ENCODE measurements around the gene SEMA4D.
"Not testable (repeated sequence)": the region's sequence is repeated elsewhere in the genome, so short reads cannot be mapped to it uniquely, and the experiment has no call there.

Gene SEMA4D

DNA sequence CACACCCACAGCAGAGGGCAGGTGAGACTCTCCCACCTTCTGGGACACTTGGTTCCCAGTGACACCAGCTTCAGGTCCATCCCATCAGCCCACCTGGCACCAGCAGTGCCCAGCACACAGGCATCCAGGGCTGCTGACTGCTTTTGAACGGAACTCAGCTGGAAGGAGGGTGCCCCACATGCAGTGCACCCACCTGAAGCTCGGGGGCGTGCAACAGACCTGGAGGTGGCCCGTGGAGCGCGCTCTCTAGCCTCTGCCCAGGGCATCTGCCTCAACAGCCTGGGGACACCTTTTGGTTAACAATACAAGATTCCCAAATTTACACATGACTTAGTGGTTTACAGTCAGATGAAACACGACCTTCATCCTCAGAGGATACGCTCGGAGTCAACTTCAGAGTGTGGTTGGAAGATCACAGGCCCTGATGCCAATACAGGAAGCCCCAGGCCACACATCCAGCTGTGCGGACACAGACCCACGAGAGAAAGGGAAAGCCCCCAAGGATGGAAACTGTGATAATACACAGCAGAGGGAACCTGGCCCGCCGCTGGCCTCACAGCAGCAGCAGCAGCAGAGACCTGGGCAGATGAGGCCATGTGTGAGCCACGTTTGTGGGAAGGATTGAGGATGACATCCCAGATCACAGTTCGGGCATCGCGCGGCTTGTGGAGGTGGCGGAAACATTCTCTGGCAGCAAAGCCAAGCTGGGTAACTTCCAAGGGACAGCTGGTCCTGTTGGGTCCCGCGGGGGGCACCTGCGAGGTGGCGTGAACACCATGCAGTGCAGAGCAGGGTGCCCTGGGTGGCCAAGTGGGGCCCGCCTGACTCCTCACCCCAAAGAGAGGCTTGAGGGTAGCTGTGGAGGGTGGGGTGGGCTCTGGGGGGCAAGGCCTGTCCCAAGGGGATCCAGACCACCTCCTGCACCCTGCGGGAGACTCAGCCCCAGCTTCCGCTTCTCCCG, 115.6 kb downstream of the SEMA4D start:
- DNase-seq: no peak

- DNase-seq: no peak
Observed at GRCh38 chr9:89381308-89381609, 116.7 kb downstream of the SEMA4D start.

GRCh38 chr9:89380437-89381307, 117.2 kb downstream of the SEMA4D start:
- no peak for DNase-seq

GRCh38 chr9:89379508-89380115, 118.3 kb downstream of the SEMA4D start:
- no peak for DNase-seq

GRCh38 chr9:89379031-89379430, 118.9 kb downstream of the SEMA4D start:
- no peak for DNase-seq

DNA sequence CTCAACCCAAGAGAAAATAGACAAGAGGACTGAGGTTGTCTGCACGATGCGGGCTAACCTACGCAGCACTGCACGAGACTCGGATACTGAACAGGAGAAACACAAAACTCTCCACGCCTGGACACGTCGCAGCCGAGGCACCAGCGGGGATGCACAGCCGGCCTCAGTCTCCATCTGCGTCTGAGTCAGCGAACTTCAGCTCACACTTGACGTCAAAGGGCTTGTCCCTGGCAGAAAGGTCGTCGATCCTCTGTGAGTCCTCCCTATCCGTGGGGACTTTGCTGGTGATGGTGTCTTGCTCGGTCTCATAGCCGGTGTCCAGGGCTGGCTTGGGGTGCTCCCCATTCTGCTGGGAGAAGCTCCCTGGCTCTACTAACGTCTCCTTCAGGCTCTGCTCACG, 119.4 kb downstream of the SEMA4D start:
- no peak for DNase-seq

DNA sequence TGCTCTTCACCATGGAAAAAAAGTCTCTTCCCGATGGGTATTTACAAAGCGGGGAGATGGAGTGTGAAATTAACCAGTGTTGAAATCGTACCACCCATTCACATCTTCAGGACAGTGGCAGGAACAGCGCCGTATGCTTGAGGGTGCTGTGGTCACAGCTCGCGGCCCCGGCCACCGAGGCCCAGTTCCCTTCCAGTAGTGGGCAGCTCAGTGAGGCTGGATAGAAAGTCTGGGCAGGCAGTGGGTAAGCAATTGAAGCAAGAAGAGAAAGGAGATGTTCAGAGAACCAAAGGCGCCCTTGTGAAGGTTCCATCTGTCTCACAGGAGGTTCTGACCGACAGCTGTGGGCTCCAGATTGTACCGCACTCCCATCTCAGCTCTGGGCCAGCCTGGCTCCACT, 120.5 kb downstream of the SEMA4D start:
- no peak for DNase-seq

DNA sequence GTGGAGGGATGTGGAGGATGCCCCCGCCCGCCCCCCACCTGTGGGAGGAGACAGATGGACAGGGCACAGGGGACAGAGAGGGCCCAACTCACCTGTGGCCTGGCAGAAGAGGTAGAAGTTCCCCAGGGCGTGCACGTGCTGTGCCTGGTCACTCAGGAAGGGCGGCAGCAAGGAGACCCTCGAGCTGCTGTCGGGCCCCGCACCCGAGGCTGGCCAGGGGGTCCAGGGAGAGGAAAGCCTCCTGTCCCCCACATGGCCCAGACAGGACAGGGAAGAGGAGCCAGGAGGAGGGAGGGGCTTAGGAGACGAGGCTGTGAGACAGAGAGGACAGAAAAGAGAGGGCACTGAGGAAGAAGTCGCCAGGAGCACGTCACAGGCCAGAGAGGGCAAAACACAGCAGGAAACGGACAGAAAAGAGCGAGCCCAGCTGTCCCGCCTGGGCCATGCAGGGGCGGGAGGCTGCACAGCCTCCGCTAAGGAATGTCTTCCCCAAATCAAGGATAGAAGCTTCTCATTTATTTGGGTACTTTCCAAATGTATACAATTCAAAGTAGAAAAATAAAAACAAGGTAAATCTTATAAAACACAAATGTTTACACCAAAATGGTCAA, 121.1 kb downstream of the SEMA4D start:
- DNase-seq: no peak

- no peak for DNase-seq
Observed at GRCh38 chr9:89376286-89376685, 121.6 kb downstream of the SEMA4D start.

- DNase-seq: no peak
Observed at GRCh38 chr9:89375191-89375760, 122.6 kb downstream of the SEMA4D start.

- DNase-seq: no peak
Observed at GRCh38 chr9:89374176-89374575, 123.7 kb downstream of the SEMA4D start.

DNA sequence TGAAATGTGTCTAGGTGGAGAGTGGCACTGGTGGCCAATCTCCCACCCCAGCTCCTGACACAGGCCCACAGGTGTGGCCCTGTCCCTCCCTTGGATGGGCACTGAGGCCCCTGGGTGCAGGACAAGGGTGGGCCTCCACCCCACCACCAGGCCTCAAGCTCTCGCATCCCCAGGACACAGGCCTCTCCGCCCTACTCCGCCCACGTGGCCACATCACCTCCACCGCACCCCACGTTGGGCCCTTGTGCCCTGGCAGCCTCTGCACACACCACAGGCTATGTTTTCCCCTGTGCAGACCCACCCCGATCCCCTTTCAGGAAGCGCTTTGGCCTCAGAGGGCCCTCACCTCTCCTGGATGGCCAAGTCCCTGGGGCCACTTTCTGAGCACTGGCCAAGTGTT, 124.9 kb downstream of the SEMA4D start:
- DNase-seq: no peak

GRCh38 chr9:89372230-89372816, 125.6 kb downstream of the SEMA4D start:
- no peak for DNase-seq

GRCh38 chr9:89371791-89372190, 126.1 kb downstream of the SEMA4D start:
- not testable (repeated sequence) for DNase-seq

- no peak for DNase-seq
Observed at GRCh38 chr9:89370593-89370992, 127.3 kb downstream of the SEMA4D start.

DNA sequence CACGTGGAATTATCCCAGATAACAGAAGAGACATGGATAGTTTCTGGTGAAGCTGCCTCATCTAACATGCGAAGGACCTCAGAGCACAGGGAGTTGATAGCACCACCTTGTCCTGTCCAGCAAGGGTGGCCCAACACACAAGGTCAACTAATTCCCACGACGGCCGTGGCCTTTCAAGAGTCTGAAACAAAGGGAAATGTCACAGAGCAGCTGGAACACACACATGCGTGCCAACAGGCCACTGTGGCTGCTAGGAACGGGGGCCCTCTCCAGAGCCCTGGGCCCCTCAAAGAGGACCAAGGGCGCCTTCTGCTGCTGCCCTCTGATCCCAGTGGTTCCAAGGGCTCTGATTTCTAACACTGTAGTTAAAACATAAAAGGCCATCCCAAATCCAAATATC, 128.9 kb downstream of the SEMA4D start:
- no peak for DNase-seq

DNA sequence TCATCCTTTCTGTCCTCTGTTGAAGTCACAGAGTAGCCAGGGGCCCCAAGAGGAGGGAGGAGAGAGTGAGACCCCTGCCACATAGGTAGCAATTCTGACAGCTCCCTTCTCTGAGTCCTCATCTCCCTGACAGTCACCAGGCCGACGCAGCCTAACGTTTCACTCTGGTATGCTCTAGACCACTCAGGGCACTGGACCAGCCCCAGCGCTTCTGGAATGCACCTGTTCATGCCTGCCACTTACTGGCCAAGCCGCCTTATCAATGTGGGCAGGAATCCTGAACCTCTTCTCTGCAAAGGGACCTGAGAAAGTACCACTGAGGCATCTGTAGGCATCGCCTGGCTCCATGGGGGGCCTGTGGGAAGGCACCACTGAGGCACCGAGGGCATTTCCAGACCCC, 129.4 kb downstream of the SEMA4D start:
- no peak for DNase-seq

DNA sequence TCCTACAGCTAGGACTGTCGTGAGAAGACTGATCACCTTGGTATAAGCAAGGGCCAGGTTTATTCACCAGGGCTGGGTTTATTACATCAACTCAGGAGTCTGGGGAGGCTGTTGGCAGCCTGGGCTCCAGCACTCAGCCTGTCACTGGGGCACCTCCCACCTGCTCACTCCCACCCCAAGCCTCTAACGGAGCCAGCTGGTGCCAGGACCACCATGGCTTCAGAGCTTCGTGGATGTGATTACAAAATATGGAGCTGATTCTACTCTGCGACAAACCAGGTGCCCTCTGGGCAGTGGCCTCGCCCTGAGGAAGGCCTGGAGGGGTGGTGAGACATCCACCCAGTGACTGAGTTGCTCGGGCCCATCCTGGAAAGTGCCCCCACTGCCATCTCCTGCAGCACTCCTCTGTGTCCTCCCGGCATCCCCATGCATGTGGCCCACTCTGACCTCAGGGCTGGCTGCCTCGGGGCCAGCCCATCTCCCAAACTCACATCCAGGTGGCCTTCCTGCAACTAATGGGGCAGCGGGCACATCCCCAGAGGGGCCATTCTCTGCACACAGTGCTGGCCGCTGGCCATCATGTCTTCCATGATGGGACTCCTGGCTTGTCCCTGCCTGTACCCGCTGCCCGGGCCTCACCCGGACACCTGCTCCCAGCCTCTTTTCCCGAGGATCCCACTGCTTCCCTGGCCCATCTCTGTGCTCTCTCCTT, 130.0 kb downstream of the SEMA4D start:
- no peak for DNase-seq

- DNase-seq: no peak
Observed at GRCh38 chr9:89367281-89367680, 130.6 kb downstream of the SEMA4D start.

DNA sequence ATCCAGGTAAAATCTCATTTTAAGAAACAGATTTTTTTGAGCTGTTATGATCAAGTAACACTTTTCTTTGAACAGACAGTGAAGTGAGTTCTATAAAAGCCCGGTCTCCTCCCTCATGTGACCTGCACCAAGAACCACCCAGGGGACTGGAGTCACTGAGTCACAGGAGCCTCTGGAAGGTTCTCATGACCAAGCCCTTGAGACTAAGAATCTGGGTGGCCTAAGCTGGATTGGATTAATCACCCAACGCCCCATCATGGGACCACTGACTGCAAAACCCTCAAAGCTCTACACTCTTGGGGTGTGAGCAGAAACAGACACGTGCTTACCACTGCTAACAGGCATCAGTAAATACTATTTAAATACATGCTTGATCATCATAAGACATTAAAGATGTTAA, 131.2 kb downstream of the SEMA4D start:
- DNase-seq: no peak

DNA sequence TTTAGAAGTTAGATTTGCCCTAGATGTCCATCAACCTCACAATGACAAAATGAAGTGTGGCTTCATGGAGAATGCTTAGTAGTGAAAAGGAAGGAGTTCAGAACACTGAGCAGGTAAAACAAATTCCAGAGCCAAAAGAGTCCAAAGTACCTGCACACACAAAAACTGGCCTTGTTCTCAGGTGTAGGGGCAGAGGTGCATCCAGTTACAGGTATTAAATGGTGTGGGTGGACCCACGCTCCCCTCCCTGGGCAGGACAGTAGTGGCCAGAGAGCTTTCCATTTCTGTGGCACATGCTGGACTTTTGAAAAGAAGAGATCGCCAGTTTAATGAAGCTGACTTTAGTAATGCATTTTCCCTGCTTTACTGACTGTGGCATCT, 132.4 kb downstream of the SEMA4D start:
- no peak for DNase-seq
